Natural killer cell treated with Interleukin-12 subunit alpha and Interleukin-12 subunit beta and Interleukin-15 and Interleukin-18, amount 100 ng/mL, for 72 hours (primary cell): ENCODE measurements around the gene PTBP3. TPM values are rescaled to one million over a fixed set of nuclear protein-coding genes. Genes with fewer than 3 reads are reported as not detected.
A peak's percentile ranks its signal among the peaks of the same experiment; 100 is the strongest.
"Not testable (repeated sequence)": the region's sequence is repeated elsewhere in the genome, so short reads cannot be mapped to it uniquely, and the experiment has no call there.

ENCODE experiments used
- ATAC-seq, 2 donors: fragments of 150-1000 bp; cut with Tn5 transposase in 1 of 2; sonication (Bioruptor Pico), chemical (Tn5 transposase) in 1 of 2; 2 replicates each; pipeline ENCODE4 v1.10.0; 2021
- DNase-seq: peaks from one replicate; pipeline ENCODE4 v3.0.0; 2022; ENCODE audit warnings: low spot score
- H3K27ac Mint-ChIP-seq, 2 donors: 1 replicate in 1 of 2; 2 replicates in 1 of 2; pipeline ENCODE4 v1.8.0; 2022; ENCODE audit warnings: mixed read lengths in 2 of 2, mild to moderate bottlenecking in 1 of 2, moderate library complexity in 1 of 2
- H3K27me3 Mint-ChIP-seq, 2 donors: 1 replicate in 1 of 2; 2 replicates in 1 of 2; pipeline ENCODE4 v1.8.0; 2022; ENCODE audit warnings: mixed read lengths in 2 of 2
- H3K36me3 Mint-ChIP-seq: one replicate; pipeline ENCODE4 v1.8.0; 2022; ENCODE audit warnings: mixed read lengths
- H3K4me1 Mint-ChIP-seq, 2 donors: 1 replicate in 1 of 2; 2 replicates in 1 of 2; pipeline ENCODE4 v1.8.0; 2022; ENCODE audit warnings: low read depth in 2 of 2, mixed read lengths in 2 of 2, mild to moderate bottlenecking in 1 of 2
- H3K4me3 Mint-ChIP-seq: one replicate; pipeline ENCODE4 v1.8.0; 2022; ENCODE audit warnings: mixed read lengths
- H3K9me3 Mint-ChIP-seq: 2 replicates; pipeline ENCODE4 v1.8.0; 2022; ENCODE audit warnings: mixed read lengths
- total RNA-seq, 2 donors: library from RNA; stranded (reverse); gene quantifications; one replicate each; pipeline ENCODE4 v1.2.3, GENCODE V29; 2022

Gene PTBP3
- total RNA-seq, 2 donors from 2014 or later, result 123 to 143 TPM

GRCh38 chr9:112226091-112226490, 107.3 kb downstream of the PTBP3 start:
- no peak overlapping the region for H3K4me3 Mint-ChIP-seq
- H3K36me3 Mint-ChIP-seq, result peaks cover 38% of the 10 kb centered on the region
- H3K4me1 Mint-ChIP-seq, result peaks cover 14 to 17% of the 10 kb centered on the region in 2 donors
- no peak for ATAC-seq
- DNase-seq, result no peak
- no peaks in the 10 kb centered on the region for H3K9me3 Mint-ChIP-seq
- H3K27me3 Mint-ChIP-seq, result no peaks in the 10 kb centered on the region
- no peak overlapping the region for H3K27ac Mint-ChIP-seq

DNA sequence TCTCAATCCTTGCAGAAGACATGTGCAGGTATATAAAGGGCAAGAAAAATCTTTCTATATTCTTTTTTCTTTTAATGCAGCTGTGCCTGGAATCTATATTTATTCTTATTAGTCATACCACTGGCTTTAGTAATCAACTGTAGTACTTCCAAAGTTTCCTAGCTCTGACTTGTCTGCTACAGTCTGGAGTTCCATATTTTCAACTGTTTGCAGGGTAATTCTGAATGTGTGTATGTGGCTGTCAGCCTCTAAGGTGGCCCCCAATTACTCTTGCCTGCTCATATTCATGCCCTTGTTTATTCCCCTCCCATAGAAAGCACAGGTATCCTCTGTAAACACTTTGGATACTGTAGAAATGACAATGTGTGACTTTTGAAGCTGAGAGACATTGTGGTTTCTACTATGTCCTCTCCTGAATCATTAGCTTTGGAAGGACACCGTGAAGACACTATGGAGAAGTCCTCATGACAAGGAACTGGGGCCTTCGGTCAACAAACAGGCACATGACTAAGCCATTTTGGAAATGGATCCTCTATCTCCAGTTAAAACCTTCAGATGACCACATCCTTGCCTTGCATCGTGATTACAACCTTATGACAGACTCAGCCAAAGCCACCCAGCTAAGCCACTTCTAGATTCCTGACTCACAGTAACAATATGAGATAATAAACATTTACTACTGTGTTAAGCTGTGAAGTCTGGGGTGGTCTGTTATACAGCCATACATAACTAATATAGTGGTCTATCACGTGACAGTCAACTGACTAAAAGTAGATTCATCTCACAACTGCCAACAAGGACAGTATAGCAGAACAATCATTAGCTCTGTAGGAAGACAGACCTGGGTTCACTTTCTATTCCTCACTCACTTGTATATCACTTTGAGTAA, 108.8 kb downstream of the PTBP3 start:
- DNase-seq, result no peak
- Mint-ChIP-seq H3K27me3 (no peaks in the 10 kb centered on the region), H3K36me3 (peaks cover 38% of the 10 kb centered on the region), H3K9me3 (no peaks in the 10 kb centered on the region), H3K4me1 (peaks cover 13 to 22% of the 10 kb centered on the region in 2 donors), H3K4me3 (peak overlapping the region; percentile 47), H3K27ac (peak overlapping the region in 1 of 2 donors; percentile 39)
- ATAC-seq, result peak in 1 of 2 donors; percentile 93

DNA sequence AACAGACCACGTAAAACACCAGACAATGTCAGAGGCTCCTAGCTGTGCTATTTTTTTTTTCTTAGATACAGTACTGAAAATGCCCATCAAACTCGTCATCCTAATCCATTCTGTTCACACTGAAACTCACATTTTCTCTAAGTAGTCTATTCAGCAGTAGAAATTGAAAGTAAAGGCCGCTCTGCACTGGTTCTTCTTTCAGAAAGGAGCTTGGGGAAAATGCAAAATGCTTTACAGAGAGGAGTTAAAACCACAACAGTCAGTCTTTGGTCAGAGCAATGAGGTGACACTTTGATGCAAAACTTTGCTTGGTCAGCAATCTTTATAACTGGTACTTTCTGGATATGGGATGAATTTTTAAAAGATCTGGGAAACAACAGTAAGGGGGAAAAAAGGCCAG, 114.5 kb downstream of the PTBP3 start:
- ATAC-seq (peak; percentile 92 to 95), DNase-seq (peak; percentile 76)
- no peaks in the 10 kb centered on the region for H3K27me3 Mint-ChIP-seq
- H3K4me1 Mint-ChIP-seq, result peaks cover 30 to 35% of the 10 kb centered on the region in 2 donors
- H3K27ac Mint-ChIP-seq, result peak overlapping the region; percentile 61 to 78
- no peaks in the 10 kb centered on the region for H3K9me3 Mint-ChIP-seq
- peak overlapping the region; percentile 74 for H3K4me3 Mint-ChIP-seq
- peaks cover 16% of the 10 kb centered on the region for H3K36me3 Mint-ChIP-seq

DNA sequence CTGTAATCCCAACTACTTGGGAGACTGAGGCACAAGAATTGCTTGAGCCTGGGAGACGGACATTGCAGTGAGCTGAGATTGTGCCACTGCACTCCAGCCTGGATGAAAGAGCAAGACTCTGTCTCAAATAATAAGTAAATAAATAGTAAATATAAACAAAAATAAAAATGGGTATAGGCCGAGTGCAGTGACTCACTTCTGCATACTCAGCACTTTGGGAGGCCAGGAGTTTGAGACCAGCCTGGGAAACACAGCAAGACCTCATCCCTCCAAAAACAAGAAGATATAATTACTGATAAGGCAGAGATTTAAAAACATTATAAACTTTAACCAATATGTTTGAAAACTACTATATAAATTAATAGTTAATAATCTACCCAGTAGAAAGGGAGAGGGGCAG, 120.5 kb downstream of the PTBP3 start:
- Mint-ChIP-seq H3K27ac (no peak overlapping the region), H3K36me3 (peaks cover 31% of the 10 kb centered on the region), H3K9me3 (peaks cover 7% of the 10 kb centered on the region), H3K4me1 (peaks cover 15 to 21% of the 10 kb centered on the region in 2 donors), H3K4me3 (no peak overlapping the region), H3K27me3 (no peaks in the 10 kb centered on the region)
- DNase-seq, result no peak
- no peak for ATAC-seq

- DNase-seq (no peak), ATAC-seq (no peak)
- peaks cover 42% of the 10 kb centered on the region for H3K36me3 Mint-ChIP-seq
- H3K27ac Mint-ChIP-seq, result no peak overlapping the region
- H3K4me1 Mint-ChIP-seq, result peaks cover 2 to 4% of the 10 kb centered on the region in 2 donors
- H3K27me3 Mint-ChIP-seq, result no peaks in the 10 kb centered on the region
- H3K9me3 Mint-ChIP-seq, result peaks cover 12% of the 10 kb centered on the region
- H3K4me3 Mint-ChIP-seq, result no peak overlapping the region
Measured at GRCh38 chr9:112207451-112207850, 126.0 kb downstream of the PTBP3 start.

DNA sequence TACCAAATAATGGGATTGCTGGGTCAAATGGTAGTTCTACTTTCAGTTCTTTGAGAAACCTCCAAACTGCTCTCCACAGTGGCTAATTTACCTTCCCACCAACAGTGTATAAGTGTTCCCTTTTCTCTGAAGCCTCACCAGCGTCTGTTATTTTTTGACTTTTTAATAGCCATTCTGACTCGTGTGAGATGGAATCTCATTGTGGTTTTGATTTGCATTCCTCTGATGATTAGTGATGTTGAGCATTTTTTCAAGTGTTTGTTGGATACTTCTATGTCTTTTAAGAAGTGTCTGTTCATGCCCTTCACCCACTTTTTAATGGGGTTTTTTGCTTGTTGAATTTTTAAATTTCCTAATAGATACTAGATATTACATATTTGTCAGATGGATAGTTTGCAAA, 129.9 kb downstream of the PTBP3 start:
- no peak overlapping the region for H3K4me3 Mint-ChIP-seq
- peaks cover 26% of the 10 kb centered on the region for H3K36me3 Mint-ChIP-seq
- DNase-seq (no peak), ATAC-seq (no peak)
- H3K27me3 Mint-ChIP-seq, result no peaks in the 10 kb centered on the region
- peak overlapping the region in 1 of 2 donors; percentile 23 for H3K27ac Mint-ChIP-seq
- peaks cover 3% of the 10 kb centered on the region in 2 donors for H3K4me1 Mint-ChIP-seq
- H3K9me3 Mint-ChIP-seq, result peaks cover 11% of the 10 kb centered on the region

DNA sequence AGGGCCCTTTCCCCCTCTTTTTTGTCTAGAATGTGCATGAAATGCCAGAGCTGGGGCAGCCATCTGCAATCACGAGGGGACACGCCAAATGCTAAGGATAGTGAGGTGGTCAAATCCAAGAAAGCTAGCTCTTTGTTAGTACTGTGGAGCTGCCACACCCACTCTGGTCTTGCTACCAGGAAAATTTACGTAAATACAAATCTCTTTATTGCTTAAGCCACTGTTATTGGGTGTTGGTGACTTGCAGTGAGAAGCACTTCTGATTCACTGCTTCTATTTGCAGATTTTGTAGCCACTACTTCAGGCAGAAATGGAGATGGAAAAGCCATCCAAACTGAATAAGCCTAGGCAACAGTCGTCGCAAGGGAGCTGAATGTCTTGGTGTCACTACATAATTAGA, 132.7 kb downstream of the PTBP3 start:
- no peaks in the 10 kb centered on the region for H3K27me3 Mint-ChIP-seq
- ATAC-seq (no peak), DNase-seq (no peak)
- H3K36me3 Mint-ChIP-seq, result peaks cover 11% of the 10 kb centered on the region
- H3K4me1 Mint-ChIP-seq, result peaks cover 3 to 6% of the 10 kb centered on the region in 2 donors
- H3K27ac Mint-ChIP-seq, result no peak overlapping the region
- no peaks in the 10 kb centered on the region for H3K9me3 Mint-ChIP-seq
- no peak overlapping the region for H3K4me3 Mint-ChIP-seq

- no peaks in the 10 kb centered on the region for H3K27me3 Mint-ChIP-seq
- H3K4me1 Mint-ChIP-seq, result peaks cover 6 to 8% of the 10 kb centered on the region in 2 donors
- no peak for DNase-seq
- no peak overlapping the region for H3K4me3 Mint-ChIP-seq
- H3K9me3 Mint-ChIP-seq, result no peaks in the 10 kb centered on the region
- no peak for ATAC-seq
- no peaks in the 10 kb centered on the region for H3K36me3 Mint-ChIP-seq
- no peak overlapping the region for H3K27ac Mint-ChIP-seq
Measured at GRCh38 chr9:112198646-112199045, 134.8 kb downstream of the PTBP3 start.

DNA sequence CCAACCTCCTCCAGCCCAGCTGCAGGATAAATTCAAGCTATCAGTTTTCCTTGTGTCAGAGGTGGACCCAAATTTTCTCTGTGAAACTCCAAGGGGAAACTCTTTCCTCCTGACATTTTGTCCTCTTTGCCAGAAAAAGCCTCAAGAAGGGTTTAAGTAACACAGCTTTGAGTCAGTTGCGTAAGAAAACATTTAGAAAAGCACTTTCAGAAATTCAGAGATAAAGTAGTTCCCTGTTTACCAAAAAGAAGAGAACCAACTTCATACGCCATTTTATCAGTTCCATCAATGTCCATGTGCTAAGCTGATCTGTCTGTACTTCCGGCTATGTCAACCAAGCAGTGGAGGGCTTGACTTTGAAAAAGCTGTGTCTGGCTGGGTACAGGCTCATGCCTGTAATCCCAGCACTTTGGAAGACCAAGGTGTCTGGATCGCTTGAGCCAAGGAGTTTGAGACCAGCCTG, 138.4 kb downstream of the PTBP3 start:
- no peaks in the 10 kb centered on the region for H3K36me3 Mint-ChIP-seq

GRCh38 chr9:112193572-112194288, 139.7 kb downstream of the PTBP3 start:
- H3K27ac Mint-ChIP-seq, result peak overlapping the region in 1 of 2 donors; percentile 20
- no peaks in the 10 kb centered on the region for H3K36me3 Mint-ChIP-seq
- no peak for ATAC-seq
- no peaks in the 10 kb centered on the region for H3K27me3 Mint-ChIP-seq
- H3K4me1 Mint-ChIP-seq, result peaks cover 4 to 5% of the 10 kb centered on the region in 2 donors
- H3K4me3 Mint-ChIP-seq, result no peak overlapping the region
- no peaks in the 10 kb centered on the region for H3K9me3 Mint-ChIP-seq
- DNase-seq, result no peak

More for the DNA sequence above, 138.4 kb downstream of the PTBP3 start:
- peaks cover 8% of the 10 kb centered on the region in 2 donors for H3K4me1 Mint-ChIP-seq
- ATAC-seq, result no peak
- no peaks in the 10 kb centered on the region for H3K27me3 Mint-ChIP-seq
- DNase-seq, result no peak
- H3K27ac Mint-ChIP-seq, result no peak overlapping the region
- H3K4me3 Mint-ChIP-seq, result no peak overlapping the region
- no peaks in the 10 kb centered on the region for H3K9me3 Mint-ChIP-seq

- H3K9me3 Mint-ChIP-seq, H3K27me3 Mint-ChIP-seq, ATAC-seq, H3K4me1 Mint-ChIP-seq, H3K4me3 Mint-ChIP-seq, DNase-seq, H3K36me3 Mint-ChIP-seq: not testable (repeated sequence)
- H3K27ac Mint-ChIP-seq, result peak overlapping the region in 1 of 2 donors; percentile 31
Measured at GRCh38 chr9:112190320-112190719, 143.1 kb downstream of the PTBP3 start.

GRCh38 chr9:112188884-112189283, 144.5 kb downstream of the PTBP3 start:
- Mint-ChIP-seq H3K4me1 (peaks cover 0 to 2% of the 10 kb centered on the region in 2 donors), H3K9me3 (no peaks in the 10 kb centered on the region), H3K4me3 (no peak overlapping the region), H3K27ac (no peak overlapping the region), H3K27me3 (no peaks in the 10 kb centered on the region), H3K36me3 (no peaks in the 10 kb centered on the region)
- no peak for ATAC-seq
- no peak for DNase-seq

DNA sequence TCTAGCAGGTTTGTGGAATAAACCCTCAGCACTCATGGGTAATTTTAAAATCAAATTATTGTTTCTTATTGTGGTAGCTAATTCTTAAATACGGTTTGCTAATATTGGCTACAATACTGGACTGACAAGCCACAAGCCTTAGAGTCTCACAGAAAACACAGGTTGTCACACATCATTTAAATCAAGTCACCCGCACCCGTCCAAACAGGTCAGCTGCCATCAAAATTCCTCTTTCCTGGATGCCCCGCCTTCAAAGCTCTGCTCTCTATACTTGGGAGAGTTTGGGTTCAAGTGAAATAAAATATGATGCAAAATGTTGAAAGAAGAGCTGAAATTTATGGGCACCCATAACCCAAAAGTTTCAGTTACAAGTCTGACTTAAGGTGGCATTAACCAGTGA, 146.0 kb downstream of the PTBP3 start:
- H3K36me3 Mint-ChIP-seq, result peaks cover 6% of the 10 kb centered on the region
- ATAC-seq (no peak), DNase-seq (no peak)
- no peak overlapping the region for H3K27ac Mint-ChIP-seq
- peaks cover 5 to 9% of the 10 kb centered on the region in 2 donors for H3K4me1 Mint-ChIP-seq
- no peaks in the 10 kb centered on the region for H3K27me3 Mint-ChIP-seq
- peaks cover 4% of the 10 kb centered on the region for H3K9me3 Mint-ChIP-seq
- no peak overlapping the region for H3K4me3 Mint-ChIP-seq

DNA sequence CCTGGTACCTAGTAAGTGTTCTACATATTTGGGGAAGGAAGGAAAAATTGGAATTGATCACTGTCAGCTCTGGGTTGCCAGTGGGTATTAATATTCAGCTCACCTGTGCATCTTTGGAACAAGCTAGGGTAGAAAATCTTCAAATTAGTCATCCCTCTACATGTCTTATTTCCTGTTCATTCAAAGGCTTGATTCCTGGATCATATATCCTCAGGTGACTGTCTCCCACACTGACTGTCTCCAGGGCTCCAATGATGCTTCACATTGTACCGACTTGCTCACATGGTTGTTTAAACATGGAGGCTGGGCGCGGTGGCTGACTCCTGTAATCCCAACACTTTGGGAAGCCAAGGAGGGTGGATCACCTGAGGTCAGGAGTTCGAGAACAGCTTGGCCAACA, 146.7 kb downstream of the PTBP3 start:
- no peak for ATAC-seq

More for the DNA sequence above, 146.7 kb downstream of the PTBP3 start:
- no peak for DNase-seq
- Mint-ChIP-seq H3K36me3 (peaks cover 7% of the 10 kb centered on the region), H3K27me3 (no peaks in the 10 kb centered on the region), H3K27ac (no peak overlapping the region), H3K4me3 (no peak overlapping the region), H3K9me3 (peaks cover 6% of the 10 kb centered on the region), H3K4me1 (peaks cover 8 to 11% of the 10 kb centered on the region in 2 donors)
